ENCODE data around the gene YPEL5. TPM values are rescaled to one million over a fixed set of nuclear protein-coding genes. Genes with fewer than 3 reads are reported as not detected.

The YPEL5 gene
- total RNA-seq, 1 experiment from 2014 or later, result 29.9 TPM

DNA sequence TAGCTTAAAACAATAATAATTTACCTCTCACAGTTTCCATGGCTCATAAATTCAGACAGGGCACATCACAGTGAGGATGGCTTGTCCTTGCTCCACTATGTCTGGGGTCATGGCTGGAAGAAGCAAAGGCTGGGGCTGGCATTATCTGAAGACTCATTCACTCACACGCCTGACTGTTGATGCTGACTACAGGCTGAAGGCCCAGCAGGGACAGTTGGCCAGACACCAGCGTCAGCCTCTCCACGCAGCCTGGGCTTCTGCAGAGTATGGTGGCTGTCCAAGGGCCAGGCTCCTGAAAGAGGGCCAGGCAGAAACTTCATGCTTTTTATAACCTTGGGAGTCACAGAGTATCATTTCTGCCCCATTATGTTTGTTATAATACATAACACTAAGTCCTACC lies 33.4 kb downstream of the YPEL5 start:
- ATAC-seq (no peak), DNase-seq (no peak)
- intact Hi-C loops (cut with micrococcal nuclease), result no loop called here
- no peak overlapping the region for H3K4me3 ChIP-seq (ENCODE audit: low read length)
- H3K9ac ChIP-seq (ENCODE audit: low read length), result no peak overlapping the region
- TF ChIP-seq EZH2phosphoT487 (IDR thresholded peaks at IDR 0.05; ENCODE audit: borderline replicate concordance, low read length), result no peak
- no peak for TF ChIP-seq EZH2 (IDR thresholded peaks at IDR 0.05; ENCODE audit: low read length, unreplicated experiment)
- TF ChIP-seq, protein P1, sequence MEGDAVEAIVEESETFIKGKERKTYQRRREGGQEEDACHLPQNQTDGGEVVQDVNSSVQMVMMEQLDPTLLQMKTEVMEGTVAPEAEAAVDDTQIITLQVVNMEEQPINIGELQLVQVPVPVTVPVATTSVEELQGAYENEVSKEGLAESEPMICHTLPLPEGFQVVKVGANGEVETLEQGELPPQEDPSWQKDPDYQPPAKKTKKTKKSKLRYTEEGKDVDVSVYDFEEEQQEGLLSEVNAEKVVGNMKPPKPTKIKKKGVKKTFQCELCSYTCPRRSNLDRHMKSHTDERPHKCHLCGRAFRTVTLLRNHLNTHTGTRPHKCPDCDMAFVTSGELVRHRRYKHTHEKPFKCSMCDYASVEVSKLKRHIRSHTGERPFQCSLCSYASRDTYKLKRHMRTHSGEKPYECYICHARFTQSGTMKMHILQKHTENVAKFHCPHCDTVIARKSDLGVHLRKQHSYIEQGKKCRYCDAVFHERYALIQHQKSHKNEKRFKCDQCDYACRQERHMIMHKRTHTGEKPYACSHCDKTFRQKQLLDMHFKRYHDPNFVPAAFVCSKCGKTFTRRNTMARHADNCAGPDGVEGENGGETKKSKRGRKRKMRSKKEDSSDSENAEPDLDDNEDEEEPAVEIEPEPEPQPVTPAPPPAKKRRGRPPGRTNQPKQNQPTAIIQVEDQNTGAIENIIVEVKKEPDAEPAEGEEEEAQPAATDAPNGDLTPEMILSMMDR (conservative IDR thresholded peaks at IDR 0.05; ENCODE audit: low read depth, low read length), result no peak
- H2AFZ ChIP-seq (ENCODE audit: low read length), result no peak overlapping the region
- H3K9me2 ChIP-seq (replicated peaks; ENCODE audit: low read length), result no peaks in the 10 kb centered on the region
- ChIA-PET POLR2A (ENCODE audit: unreplicated experiment) (no interaction called here), CTCF (no interaction called here)
- H3K9me3 ChIP-seq (ENCODE audit: low read length), result no peaks in the 10 kb centered on the region
- no peaks in the 10 kb centered on the region for H4K20me1 ChIP-seq (ENCODE audit: low read length)
- no peak overlapping the region for H3K4me2 ChIP-seq (ENCODE audit: low read length)
- H3K4me1 ChIP-seq (ENCODE audit: insufficient read depth, low read length), result no peaks in the 10 kb centered on the region
- no peaks in the 10 kb centered on the region for H3F3A ChIP-seq (ENCODE audit: low read length, unreplicated experiment)
- no peaks in the 10 kb centered on the region for H3K36me3 ChIP-seq (ENCODE audit: low read depth, low read length)
- BruUV-seq (replicated peaks), result no TSS peak
- no peaks in the 10 kb centered on the region for H3K79me2 ChIP-seq (ENCODE audit: low read length)
- H3K27ac ChIP-seq (ENCODE audit: low read length), result no peak overlapping the region
- H3K27me3 ChIP-seq (ENCODE audit: low read length), result peaks cover 25% of the 10 kb centered on the region

GRCh38 chr2:30181176-30181575 lies 34.4 kb downstream of the YPEL5 start:
- Histone ChIP-seq H3K27ac (ENCODE audit: low read length) (no peak overlapping the region), H3K27me3 (ENCODE audit: low read length) (peaks cover 33% of the 10 kb centered on the region), H3K4me2 (ENCODE audit: low read length) (no peak overlapping the region), H3K79me2 (ENCODE audit: low read length) (no peaks in the 10 kb centered on the region), H3K9ac (ENCODE audit: low read length) (no peak overlapping the region), H3K4me3 (ENCODE audit: low read length) (no peak overlapping the region), H3F3A (ENCODE audit: low read length, unreplicated experiment) (no peaks in the 10 kb centered on the region), H3K9me2 (replicated peaks; ENCODE audit: low read length) (no peaks in the 10 kb centered on the region), H2AFZ (ENCODE audit: low read length) (no peak overlapping the region), H3K9me3 (ENCODE audit: low read length) (no peaks in the 10 kb centered on the region), H3K4me1 (ENCODE audit: insufficient read depth, low read length) (no peaks in the 10 kb centered on the region), H3K36me3 (ENCODE audit: low read depth, low read length) (no peaks in the 10 kb centered on the region), H4K20me1 (ENCODE audit: low read length) (no peaks in the 10 kb centered on the region)
- ATAC-seq (no peak), DNase-seq (no peak)
- intact Hi-C loops (cut with micrococcal nuclease), result no loop called here
- no TSS peak for BruUV-seq (replicated peaks)
- ChIA-PET POLR2A (ENCODE audit: unreplicated experiment) (no interaction called here), CTCF (no interaction called here)
- TF ChIP-seq, protein P1 (conservative IDR thresholded peaks at IDR 0.05; ENCODE audit: low read depth, low read length), result no peak
- TF ChIP-seq EZH2phosphoT487 (IDR thresholded peaks at IDR 0.05; ENCODE audit: borderline replicate concordance, low read length) (no peak), EZH2 (IDR thresholded peaks at IDR 0.05; ENCODE audit: low read length, unreplicated experiment) (no peak)

DNA sequence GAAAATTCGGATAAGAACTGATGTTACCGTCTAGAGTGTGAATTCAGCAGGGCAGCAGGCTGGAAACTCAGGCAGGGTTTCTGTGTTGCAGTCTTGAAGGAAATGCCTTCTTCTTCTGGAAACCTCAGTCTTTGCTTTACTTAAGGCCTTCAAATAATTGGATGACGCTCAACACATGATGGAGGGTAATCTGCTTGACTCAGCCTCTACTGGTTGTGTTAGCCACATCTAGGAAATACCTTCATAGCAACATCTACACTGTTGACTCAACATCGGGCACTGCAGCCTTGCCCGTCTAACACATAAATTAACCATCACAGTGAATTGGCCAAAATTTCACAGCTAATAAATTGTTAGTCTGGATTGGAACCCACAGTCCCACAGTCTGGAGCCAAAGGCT lies 37.2 kb downstream of the YPEL5 start:
- TF ChIP-seq EZH2phosphoT487 (IDR thresholded peaks at IDR 0.05; ENCODE audit: borderline replicate concordance, low read length), result no peak
- Histone ChIP-seq H3K79me2 (ENCODE audit: low read length) (no peaks in the 10 kb centered on the region), H3K27ac (ENCODE audit: low read length) (no peak overlapping the region), H3K9ac (ENCODE audit: low read length) (no peak overlapping the region), H4K20me1 (ENCODE audit: low read length) (no peaks in the 10 kb centered on the region), H3K9me3 (ENCODE audit: low read length) (no peaks in the 10 kb centered on the region), H3K4me2 (ENCODE audit: low read length) (no peak overlapping the region), H3K36me3 (ENCODE audit: low read depth, low read length) (no peaks in the 10 kb centered on the region), H3K27me3 (ENCODE audit: low read length) (peaks cover 47% of the 10 kb centered on the region), H2AFZ (ENCODE audit: low read length) (no peak overlapping the region), H3K4me3 (ENCODE audit: low read length) (no peak overlapping the region), H3F3A (ENCODE audit: low read length, unreplicated experiment) (no peaks in the 10 kb centered on the region), H3K4me1 (ENCODE audit: insufficient read depth, low read length) (no peaks in the 10 kb centered on the region), H3K9me2 (replicated peaks; ENCODE audit: low read length) (no peaks in the 10 kb centered on the region)
- ATAC-seq, result no peak
- no TSS peak for BruUV-seq (replicated peaks)
- no peak for DNase-seq
- ChIA-PET CTCF (no interaction called here), POLR2A (ENCODE audit: unreplicated experiment) (no interaction called here)
- intact Hi-C loops (cut with micrococcal nuclease), result no loop called here

Data from PC-3 (cell line).